CD4-positive, alpha-beta T cell treated with Interferon alpha-2 for 1 hour (primary cell): ENCODE measurements around the gene HDAC3.
A peak's percentile ranks its signal among the peaks of the same experiment; 100 is the strongest.
"Not testable (repeated sequence)": the region's sequence is repeated elsewhere in the genome, so short reads cannot be mapped to it uniquely, and the experiment has no call there.

Source experiments
- DNase-seq, 2 donors: peaks; one replicate each; pipeline ENCODE4 v3.0.0-alpha.2; 2020 to 2022

Gene HDAC3

DNA sequence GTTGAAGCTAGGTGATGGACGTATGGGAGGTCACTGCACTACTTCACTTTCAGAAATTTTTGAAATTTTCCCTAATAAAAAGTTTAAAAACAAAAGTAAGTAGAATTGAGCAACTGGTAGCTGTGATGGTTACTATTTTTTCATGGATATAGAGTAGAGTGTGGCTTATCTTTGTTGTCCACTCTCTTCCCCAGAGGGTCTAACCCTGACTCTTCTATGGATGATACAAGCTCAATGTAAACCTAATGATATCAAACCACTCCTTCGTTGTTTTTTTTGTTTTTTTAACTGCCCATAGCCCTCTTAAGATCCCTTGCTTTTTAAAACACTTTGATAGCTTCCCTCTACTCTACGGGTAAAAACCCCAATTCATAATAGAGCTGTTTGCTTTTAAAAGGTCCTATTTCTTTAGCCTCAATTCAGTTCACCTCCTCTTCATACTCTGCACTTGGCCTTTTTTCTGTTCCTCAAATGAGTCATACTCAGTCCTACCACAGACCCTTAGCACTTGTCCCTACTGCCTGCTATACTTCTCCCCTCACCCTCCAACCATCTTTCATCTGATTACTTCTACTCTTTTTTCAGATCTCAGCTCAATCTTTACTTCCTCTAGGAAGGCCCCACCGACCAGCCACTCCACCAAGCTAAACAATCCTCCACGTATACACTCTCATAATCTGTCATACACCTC lies 2.6 kb downstream of the HDAC3 start:
- DNase-seq = no peak

DNA sequence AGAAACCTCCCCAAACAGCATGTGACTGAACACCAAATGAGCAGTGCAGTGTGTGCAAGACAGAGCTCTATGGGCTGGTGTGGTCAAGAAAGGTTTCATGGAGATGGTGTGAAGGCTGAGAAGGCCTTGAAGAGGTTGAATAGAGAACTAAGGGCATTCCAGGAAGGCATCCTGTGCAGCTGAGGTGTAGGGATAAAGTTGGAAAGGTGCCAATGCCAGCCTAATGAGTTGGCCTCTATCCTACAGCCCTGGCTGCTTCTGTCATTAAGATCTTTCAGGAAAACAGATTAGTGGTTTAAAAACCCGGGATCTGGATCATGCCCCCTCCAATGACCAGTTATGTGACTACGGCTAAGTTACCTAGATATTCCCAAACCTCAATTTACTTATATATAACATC lies 4.0 kb downstream of the HDAC3 start:
- no peak for DNase-seq

GRCh38 chr5:141630570-141631140 lies 6.0 kb downstream of the HDAC3 start:
- DNase-seq = no peak

- no peak for DNase-seq
Observed at GRCh38 chr5:141628175-141628788, 8.4 kb downstream of the HDAC3 start.

DNA sequence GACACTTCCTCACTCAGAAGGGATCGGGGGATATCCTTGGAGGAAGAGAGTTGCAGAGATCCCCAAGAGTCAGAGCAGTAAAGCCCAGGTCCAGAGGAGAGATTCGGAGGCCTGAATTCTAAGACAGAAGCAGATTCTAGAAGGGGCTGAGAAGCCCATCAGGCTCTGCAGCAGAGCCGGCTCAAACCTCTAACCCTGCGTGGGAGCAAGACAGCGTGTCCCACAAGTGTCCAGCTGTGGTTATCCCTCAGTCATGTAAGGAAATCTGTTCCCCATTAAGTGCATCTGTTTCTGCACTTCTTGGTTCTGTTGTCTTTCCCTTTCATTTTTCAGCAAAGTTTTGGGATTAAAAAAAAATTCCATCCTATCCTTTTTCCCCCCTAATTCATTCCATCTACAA lies 13.0 kb downstream of the HDAC3 start:
- DNase-seq = no peak

- peak in 1 of 2 donors; percentile 43 for DNase-seq
Observed at GRCh38 chr5:141623186-141623585, 13.5 kb downstream of the HDAC3 start.

GRCh38 chr5:141618804-141619554 lies 17.7 kb downstream of the HDAC3 start, which contains the start of gene DIAPH1:
DIAPH1 (minus strand) TSS chr5:141619000; CDS start chr5:141618914, 86 bp downstream.
- DNase-seq = peak; percentile 98 to 99

GRCh38 chr5:141618030-141618803 lies 18.4 kb downstream of the HDAC3 start:
- DNase-seq = peak; percentile 27 to 67

GRCh38 chr5:141617682-141618029 lies 19.0 kb downstream of the HDAC3 start:
- peak in 1 of 2 donors; percentile 30 for DNase-seq

GRCh38 chr5:141617128-141617527 lies 19.5 kb downstream of the HDAC3 start:
- DNase-seq = no peak

GRCh38 chr5:141615991-141616720 lies 20.5 kb downstream of the HDAC3 start:
- no peak for DNase-seq

GRCh38 chr5:141613344-141613743 lies 23.3 kb downstream of the HDAC3 start:
- no peak for DNase-seq

DNA sequence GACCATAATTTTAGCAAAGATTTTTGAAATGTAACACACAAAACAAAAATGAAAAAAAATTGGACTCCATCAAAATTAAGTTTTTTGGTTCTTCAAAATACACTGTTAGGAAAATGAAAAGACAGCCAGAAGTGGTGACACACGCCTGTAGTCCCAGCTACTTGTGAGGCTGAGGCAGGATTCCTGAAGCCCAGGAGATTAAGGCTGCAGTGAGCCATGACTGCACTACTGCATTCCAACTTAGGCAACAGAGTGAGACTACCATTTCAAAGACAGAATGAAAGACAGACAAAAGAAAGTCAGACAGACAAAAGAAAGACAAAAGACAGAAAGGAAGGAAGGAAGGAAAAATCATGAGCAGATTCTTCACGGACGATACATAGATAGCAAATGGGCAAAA lies 25.4 kb downstream of the HDAC3 start:
- no peak for DNase-seq

- DNase-seq = not testable (repeated sequence)
Observed at GRCh38 chr5:141609921-141610320, 26.7 kb downstream of the HDAC3 start.

- DNase-seq = no peak
Observed at GRCh38 chr5:141609044-141609443, 27.6 kb downstream of the HDAC3 start.

GRCh38 chr5:141608557-141608956 lies 28.1 kb downstream of the HDAC3 start:
- no peak for DNase-seq

- no peak for DNase-seq
Observed at GRCh38 chr5:141608046-141608445, 28.6 kb downstream of the HDAC3 start.

- DNase-seq = peak; percentile 83 to 89
Observed at GRCh38 chr5:141605523-141606277, 30.9 kb downstream of the HDAC3 start.

DNA sequence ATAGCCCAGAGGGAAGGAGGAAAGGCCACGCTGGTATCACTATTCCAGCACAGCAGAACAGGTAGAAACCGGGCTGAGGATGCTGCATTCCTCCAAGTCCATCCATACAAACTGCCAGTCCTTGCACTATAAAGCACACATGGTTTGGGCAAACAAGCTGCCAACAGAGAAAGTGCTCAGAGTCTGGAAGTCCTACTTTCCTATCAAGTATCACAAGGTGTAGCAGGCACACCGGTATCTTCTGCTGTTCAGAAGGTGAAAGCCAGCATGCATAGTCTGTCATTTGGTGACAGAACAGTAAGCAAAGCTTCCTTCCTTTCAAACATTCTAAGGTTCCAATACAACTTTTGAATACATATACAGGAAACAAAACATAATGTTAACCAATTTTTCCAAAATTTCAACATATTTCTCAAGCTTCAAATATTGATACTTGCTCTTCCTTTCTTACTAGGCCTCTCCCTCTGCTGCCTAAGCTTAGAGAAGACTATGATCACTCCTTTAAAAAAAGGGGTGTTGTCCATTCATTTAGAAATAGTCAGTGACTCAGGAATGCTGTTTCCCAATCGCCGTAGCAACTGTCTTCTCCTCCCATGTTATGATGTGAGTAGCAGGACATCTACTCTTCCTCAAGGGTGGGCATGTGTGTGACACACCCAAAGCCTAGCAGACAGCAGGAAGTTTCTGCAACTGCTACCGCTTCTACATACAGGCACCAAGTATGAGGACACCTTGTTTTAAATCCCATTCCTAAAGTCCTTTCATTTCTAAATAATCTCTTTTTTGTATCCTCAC lies 32.5 kb downstream of the HDAC3 start:
- peak; percentile 51 to 69 for DNase-seq

- no peak for DNase-seq
Observed at GRCh38 chr5:141602606-141603005, 34.0 kb downstream of the HDAC3 start.
